Measurements from ENCODE around the gene MINDY3.

GRCh38 chr10:15763006-15763405 is 97.3 kb downstream of the MINDY3 start:
- TF ChIP-seq CTCF (IDR thresholded peaks at IDR 0.05), result no peak
- TF ChIP-seq POLR2A (IDR thresholded peaks at IDR 0.05), result no peak
- TF ChIP-seq POLR2AphosphoS5 (IDR thresholded peaks at IDR 0.05), result no peak
